Measurements from ENCODE around the gene MCHR2. TPM values are rescaled to one million over a fixed set of nuclear protein-coding genes. Genes with fewer than 3 reads are reported as not detected.

MCHR2 gene
- total RNA-seq, 1 donor from 2014 or later, result not detected

DNA sequence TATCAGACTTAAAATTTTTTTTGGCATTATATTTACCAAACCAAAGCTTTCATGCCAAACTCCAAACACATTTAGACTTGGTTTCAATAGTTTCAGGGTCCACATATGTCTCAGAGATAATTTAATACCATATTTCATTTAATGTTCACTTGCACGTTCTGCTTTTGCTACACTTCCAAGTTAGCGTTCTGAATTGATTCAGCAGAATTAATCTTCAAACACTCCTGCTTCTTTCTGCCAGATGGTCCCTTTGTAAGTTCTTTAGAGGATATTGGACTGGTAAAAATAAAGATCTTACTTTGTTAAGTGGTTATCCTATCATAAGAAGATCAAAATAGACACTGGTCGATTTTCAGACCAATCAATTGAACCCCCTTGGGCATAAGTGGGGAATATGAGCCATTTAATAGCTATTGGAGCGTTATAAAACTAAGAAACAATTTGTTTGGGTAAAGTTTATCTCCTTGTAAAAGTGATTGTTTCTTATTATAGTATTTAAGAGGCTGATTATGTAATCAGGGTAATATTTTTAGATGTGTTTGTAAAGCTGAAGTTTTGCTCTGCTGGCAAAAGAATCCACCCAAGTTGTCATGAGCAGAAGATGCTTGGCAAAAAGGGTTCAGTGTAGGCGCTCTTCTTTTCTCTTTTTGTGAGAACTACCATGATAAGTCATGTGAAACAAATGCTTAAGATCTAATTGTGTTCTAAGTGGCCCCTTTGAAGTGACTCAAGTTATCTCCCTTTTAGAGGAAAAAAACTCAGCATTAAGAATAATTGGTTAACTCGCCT, 92.2 kb downstream of the MCHR2 start:
- no peak for DNase-seq

DNA sequence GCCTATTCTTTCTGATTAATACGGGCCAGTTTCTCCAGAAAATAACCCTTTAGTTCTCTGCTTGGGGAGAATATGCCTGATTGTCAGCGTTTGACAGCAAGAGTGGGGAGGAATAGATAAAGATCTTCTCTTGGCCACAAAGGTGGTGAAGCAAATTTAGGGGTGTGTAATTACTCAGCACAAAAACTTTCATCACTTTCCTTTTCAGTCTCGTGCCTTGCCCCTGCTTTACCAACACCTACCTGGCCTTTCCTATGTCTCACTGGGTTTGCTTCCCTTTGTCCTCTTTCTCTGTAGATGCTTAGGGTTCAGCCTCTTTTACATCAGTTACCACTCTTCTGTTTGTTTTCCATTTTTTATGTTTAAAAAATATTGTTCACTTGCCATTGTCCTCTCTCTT, 99.2 kb downstream of the MCHR2 start:
- DNase-seq, result no peak

- DNase-seq, result no peak
Observed at GRCh38 chr6:99887066-99887465, 107.0 kb downstream of the MCHR2 start.

DNA sequence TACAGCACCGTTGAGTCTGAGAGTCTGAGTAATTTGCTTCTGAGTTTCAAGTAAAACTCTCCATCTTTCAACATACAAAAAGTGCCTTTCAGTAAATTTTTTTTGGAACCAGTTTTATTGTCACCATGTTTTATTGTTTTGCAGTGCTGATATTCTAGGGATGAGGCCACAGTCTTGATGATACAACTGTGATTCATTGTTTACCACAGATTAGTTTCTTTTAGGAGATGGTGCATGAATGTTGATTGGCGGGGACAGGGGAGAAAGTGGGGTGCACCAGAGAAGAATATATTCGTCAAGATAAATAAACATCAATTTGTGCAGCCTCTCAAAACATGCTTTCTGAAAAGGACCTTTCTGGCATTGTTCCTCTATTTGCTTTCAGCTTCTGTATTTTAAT, 109.0 kb downstream of the MCHR2 start:
- no peak for DNase-seq

- no peak for DNase-seq
Observed at GRCh38 chr6:99882128-99882702, 111.8 kb downstream of the MCHR2 start.

DNA sequence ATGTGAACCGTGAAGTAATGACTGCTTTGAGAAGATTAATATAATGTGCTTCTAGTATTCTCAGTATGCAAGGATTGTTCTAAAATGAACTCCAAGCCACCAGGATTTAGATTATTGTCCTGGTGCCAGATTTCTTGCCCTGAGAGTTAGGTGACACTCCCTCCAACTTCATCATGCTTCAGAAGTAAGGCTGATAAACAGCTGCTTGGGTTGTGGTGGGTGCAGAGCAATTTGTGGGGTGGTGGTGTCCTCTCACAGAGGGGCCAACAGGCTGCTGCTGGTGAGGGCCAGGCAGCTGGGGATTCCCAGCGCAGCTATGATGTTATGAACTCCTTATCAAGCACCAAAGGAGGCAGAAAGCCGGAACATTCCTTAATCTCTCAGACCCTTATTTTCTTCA, 114.6 kb downstream of the MCHR2 start:
- DNase-seq, result peak; percentile 24

DNA sequence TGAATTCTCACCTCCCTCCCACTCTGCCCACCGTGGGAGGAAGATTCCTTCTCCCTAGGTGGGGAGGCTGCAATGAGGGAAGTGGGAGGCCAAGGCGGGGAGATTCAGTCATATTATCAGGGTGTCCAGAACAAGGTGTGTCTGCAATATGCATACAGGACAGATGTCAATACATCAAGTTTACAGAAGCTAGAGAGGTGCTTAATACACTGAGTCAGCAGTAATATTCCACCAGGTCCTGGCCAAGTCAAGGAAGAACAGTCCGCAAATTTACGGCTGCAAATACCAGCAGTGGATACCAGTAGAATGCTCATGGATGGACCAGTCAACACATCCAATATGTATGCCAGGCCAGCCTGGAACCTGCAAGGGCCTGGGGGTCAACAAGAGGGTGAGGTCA, 119.0 kb downstream of the MCHR2 start:
- no peak for DNase-seq

- DNase-seq, result no peak
Observed at GRCh38 chr6:99873084-99873483, 120.9 kb downstream of the MCHR2 start.

DNA sequence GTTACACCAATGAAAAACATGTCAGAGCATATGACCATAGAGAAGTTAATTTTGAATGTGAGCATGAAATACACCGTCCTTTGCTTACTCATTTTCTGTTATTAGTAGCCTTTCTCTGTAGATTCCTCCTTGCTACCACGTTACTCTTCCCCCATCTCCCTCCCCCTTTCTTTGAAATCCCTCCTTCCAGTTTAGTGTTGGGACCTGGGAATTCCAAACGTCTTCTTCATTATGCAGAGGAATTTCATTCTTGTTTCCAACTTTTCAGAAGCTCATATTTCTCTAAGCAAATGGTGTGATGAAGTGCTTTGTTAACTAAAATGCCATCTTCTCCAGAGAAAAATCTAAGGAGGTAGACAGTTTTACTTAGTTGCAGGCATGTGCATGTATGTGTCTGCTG, 122.4 kb downstream of the MCHR2 start:
- no peak for DNase-seq
